Mucosa of rectum (tissue), 2 donors: ENCODE data around the gene PLD1.

Experiments used
- H3K27ac ChIP-seq, 2 donors: one replicate each; pipeline ENCODE4 v1.7.0; 2013; ENCODE audit warnings: inconsistent platforms in 2 of 2, low read depth in 2 of 2, low read length in 2 of 2
- H3K27me3 ChIP-seq, 2 donors: one replicate each; pipeline ENCODE4 v1.7.0; 2013; ENCODE audit warnings: low read length in 2 of 2; ENCODE audit not compliant: control insufficient read depth in 2 of 2, insufficient read depth in 2 of 2
- H3K36me3 ChIP-seq, 2 donors: one replicate each; pipeline ENCODE4 v1.7.0; 2013; ENCODE audit warnings: low read length in 2 of 2; ENCODE audit not compliant: control insufficient read depth in 2 of 2, insufficient read depth in 2 of 2
- H3K4me1 ChIP-seq, 2 donors: one replicate each; pipeline ENCODE4 v1.7.0; 2013; ENCODE audit warnings: low read length in 2 of 2, mild to moderate bottlenecking in 1 of 2; ENCODE audit not compliant: control insufficient read depth in 2 of 2, insufficient read depth in 2 of 2
- H3K4me3 ChIP-seq, 2 donors: one replicate each; pipeline ENCODE4 v1.7.0; 2013; ENCODE audit warnings: low read length in 2 of 2
- H3K9ac ChIP-seq, 2 donors: one replicate each; pipeline ENCODE4 v1.7.0; 2013; ENCODE audit warnings: low read length in 2 of 2, low read depth in 1 of 2, mild to moderate bottlenecking in 1 of 2
- H3K9me3 ChIP-seq, 2 donors: one replicate each; pipeline ENCODE4 v1.7.0; 2013; ENCODE audit warnings: low read length in 2 of 2; ENCODE audit not compliant: control insufficient read depth in 2 of 2
- donor health status: healthy.
- donor health status: Normal muscosa, but diverticular disease.

Gene PLD1

DNA sequence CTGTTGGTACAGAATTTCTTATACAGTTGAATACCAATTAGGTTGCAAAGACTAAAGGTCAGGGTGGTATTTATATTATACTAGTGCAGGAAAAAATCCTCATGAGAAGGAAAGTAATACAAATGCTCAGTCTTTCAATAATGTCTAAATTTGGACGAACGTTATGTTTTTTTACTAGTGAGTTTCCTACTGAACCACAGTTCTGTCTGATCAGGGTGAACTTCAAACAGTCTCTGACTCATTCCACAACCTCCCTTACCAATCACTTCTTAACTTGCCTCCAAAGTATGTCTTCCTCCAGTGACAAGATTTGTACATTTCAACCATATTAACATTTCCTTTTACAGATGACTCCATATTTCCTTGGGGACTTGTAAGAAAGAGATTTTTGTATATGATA is 36.3 kb upstream of the PLD1 start:
- no peaks in the 10 kb centered on the region for H3K4me1 ChIP-seq
- H3K36me3 ChIP-seq = no peaks in the 10 kb centered on the region
- no peaks in the 10 kb centered on the region for H3K27me3 ChIP-seq
- H3K27ac ChIP-seq = no peak overlapping the region
- H3K9ac ChIP-seq = no peak overlapping the region
- no peak overlapping the region for H3K4me3 ChIP-seq
- no peaks in the 10 kb centered on the region for H3K9me3 ChIP-seq

DNA sequence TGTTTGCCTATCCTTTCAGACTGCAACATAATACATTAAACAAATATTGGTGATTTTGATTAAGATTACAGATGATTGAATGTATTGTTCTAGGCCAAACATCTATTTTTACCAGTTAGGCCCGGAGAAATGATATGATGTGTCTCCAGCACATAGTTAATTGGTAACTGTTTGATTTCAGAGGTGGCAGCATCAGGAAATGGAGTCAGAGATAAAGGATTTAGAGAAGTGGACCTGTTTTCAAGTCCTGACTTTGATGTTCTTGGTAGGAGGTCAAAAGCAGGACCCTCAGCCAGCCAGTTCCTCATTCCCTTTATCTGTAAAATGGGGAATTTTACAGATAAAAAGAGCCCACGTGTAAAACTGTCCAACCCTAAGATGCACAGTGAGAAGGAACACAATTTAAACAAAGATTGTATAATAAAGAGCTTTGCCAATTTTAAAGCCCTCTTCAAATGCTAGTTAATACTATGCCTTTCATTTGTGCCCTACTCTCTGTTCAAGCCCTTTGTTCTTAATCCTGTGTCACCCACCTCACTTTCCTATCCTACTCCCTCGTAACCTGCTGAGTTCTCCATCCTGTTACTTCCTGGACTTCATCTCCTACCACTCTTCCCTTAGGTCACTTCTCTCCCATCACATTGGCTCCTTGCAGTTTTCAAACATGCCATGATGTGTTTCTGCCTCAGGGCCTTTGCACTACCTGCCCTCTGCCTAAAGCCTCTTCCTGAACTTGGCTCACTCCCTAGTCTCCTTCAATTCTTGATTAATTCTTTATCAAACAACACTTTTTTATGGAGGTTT is 35.4 kb upstream of the PLD1 start:
- no peaks in the 10 kb centered on the region for H3K4me1 ChIP-seq
- no peak overlapping the region for H3K27ac ChIP-seq
- no peak overlapping the region for H3K9ac ChIP-seq
- H3K36me3 ChIP-seq = no peaks in the 10 kb centered on the region
- no peaks in the 10 kb centered on the region for H3K27me3 ChIP-seq
- H3K4me3 ChIP-seq = no peak overlapping the region
- no peaks in the 10 kb centered on the region for H3K9me3 ChIP-seq

DNA sequence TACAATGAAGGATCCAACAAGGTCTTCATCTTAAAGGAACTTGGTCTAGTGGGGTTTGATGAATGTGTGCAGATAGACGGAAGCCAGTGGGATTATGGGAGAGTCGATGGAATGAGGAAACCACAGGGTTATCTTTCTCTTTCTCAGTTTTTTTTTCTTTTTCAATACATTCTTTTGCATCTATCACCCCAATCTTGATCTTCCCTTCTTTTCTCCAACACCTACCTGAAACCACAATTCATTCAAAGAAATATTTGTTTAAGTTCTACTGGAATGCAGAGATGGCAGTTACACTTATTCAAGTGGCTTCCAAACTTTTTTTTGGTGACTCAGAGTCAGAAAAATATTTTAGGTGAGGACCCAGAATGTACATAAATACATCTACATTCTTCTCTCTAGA is 34.6 kb upstream of the PLD1 start:
- Histone ChIP-seq H3K4me3 (no peak overlapping the region), H3K27me3 (no peaks in the 10 kb centered on the region), H3K36me3 (no peaks in the 10 kb centered on the region), H3K9ac (no peak overlapping the region), H3K27ac (no peak overlapping the region), H3K4me1 (no peaks in the 10 kb centered on the region), H3K9me3 (no peaks in the 10 kb centered on the region)

DNA sequence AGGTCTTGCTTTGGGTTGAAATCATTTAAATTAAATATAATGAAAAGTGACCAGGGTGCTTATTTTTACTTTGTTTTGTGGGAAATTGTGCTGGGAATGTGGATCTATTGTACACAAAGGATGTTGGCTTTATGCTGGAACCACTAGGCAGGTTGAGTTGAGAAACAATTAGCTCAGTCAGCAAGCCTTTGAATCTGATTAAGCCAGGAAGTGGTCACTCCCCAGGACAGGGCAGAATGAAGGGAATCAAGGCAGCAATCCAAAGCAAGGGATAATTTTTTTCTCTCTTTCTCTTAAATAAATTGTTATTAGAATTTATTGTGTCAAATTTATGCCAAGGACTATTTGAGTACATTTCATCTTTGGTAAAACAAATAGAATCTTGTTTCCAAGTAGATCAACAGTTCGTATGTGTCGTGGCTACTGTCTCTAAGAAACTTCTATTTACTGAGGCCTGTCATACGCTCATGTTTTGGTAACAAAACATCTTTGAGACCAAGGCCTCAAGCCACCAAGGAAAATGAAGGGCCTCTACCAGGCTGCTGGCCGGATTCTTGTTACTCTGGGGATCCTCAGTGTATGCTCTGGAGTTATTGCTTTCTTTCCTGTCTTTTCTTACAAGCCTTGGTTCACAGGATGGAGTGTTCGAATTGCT is 32.7 kb upstream of the PLD1 start, which contains the start of gene TMEM212:
TSS of gene TMEM212 (plus strand) at position 486 of the 655 bp plus-strand sequence. CDS start at position 521, 35 bp downstream.
- H3K27me3 ChIP-seq = no peaks in the 10 kb centered on the region
- H3K9me3 ChIP-seq = no peaks in the 10 kb centered on the region
- no peak within 1 kb of the TSS for H3K9ac ChIP-seq
- peaks cover 0 to 4% of the 10 kb centered on the region in 2 donors for H3K4me1 ChIP-seq
- no peak within 1 kb of the TSS for H3K27ac ChIP-seq
- no peaks in the 10 kb centered on the region for H3K36me3 ChIP-seq
- H3K4me3 ChIP-seq = no peak within 1 kb of the TSS

DNA sequence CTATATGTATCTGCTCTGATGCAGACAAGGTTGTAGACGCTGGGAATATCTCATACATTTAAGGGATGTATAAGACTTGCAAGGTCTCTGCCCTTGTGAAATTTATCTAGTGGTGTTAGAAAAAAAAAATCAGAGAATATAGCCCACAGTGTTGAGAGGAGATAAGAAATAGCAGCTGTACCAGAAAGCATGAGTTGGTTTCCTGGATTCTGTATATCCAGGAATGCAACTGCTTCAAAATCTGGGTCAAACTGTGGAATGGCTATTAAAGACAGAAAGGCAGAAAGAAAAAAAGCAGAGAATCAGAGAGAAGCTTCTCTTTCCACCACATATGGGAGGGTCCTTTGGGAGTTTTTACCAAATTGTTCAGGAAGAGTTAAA is 31.3 kb upstream of the PLD1 start:
- peaks cover 0 to 4% of the 10 kb centered on the region in 2 donors for H3K4me1 ChIP-seq
- no peaks in the 10 kb centered on the region for H3K36me3 ChIP-seq
- no peak overlapping the region for H3K27ac ChIP-seq
- no peak overlapping the region for H3K4me3 ChIP-seq
- no peaks in the 10 kb centered on the region for H3K9me3 ChIP-seq
- H3K9ac ChIP-seq = no peak overlapping the region
- H3K27me3 ChIP-seq = no peaks in the 10 kb centered on the region

DNA sequence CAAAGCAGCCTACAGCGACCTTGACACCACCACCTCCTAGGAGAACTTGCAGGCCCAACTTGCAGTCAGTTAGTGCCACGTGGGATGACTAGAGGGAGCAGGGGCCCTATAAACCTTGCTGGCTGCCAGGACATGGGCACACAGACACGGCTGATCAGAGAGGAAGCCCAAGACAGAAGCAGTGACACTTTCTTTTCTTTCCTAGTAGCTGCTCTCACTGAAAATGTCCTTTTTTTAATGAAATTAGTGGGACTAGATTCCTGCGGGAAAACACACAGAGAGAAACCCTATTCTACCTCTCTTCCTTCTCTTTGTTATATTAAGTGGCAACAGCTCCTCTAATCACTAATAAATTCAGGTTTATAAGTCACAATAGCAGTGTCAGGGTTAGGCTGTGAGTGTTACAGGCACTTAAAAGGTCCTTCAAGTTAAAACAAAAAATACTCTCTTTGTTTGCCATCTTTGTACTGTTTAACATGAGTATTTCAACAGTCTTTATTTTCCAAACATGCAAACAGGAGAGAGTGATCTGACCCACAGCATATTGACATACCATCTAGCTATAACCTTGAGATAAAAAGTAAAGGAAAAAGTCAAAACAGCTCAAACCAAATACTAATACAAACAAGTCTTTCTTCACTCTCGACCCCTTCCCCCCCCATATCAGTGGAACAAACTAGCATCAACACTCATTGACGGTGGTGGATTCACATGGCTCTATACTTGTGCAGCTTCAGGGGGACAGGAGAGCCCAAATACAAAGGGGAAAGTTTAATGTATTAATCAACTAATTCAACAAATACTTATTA is 30.7 kb upstream of the PLD1 start:
- Histone ChIP-seq H3K27me3 (no peaks in the 10 kb centered on the region), H3K9ac (no peak overlapping the region), H3K4me3 (no peak overlapping the region), H3K27ac (no peak overlapping the region), H3K36me3 (no peaks in the 10 kb centered on the region), H3K9me3 (no peaks in the 10 kb centered on the region), H3K4me1 (peaks cover 0 to 4% of the 10 kb centered on the region in 2 donors)

DNA sequence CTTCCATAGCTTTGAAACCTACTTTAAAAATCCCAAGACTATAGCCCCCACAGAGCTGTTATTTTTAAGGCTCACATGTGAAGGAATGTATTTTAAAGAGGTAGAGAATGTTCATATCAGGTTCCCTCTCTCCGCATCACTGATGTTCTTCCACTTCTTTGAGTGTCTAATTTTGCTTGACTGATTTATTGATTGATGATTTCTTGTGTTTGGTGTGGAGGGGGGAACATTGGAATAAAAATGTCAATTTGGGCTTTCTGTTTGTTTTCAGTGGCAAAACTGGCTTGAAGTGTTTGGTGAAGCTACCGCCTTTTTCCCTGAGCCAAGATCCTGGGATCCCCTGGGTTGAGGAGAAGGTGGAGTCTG is 30.1 kb upstream of the PLD1 start:
- Histone ChIP-seq H3K36me3 (no peaks in the 10 kb centered on the region), H3K9ac (no peak overlapping the region), H3K27me3 (no peaks in the 10 kb centered on the region), H3K4me3 (no peak overlapping the region), H3K9me3 (no peaks in the 10 kb centered on the region), H3K4me1 (peaks cover 0 to 4% of the 10 kb centered on the region in 2 donors), H3K27ac (no peak overlapping the region)

DNA sequence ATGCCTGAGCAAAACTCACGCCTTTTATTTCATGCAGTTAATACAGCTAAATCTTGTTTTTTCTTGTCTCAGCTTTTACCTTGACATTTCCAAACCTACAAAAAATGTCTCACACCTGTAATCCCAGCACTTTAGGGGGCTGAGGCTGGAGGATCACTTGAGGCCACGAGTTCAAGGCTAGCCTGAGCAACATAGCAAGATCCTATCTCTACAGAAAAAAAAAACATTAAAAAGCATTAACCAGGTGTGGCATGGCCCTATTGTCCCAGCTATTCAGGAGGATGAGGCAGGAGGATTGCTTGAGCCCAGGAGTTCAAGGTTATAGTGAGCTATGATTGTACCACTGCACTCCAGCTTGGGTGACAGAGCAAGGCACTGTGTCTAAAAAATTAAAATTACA is 29.0 kb upstream of the PLD1 start:
- H3K27me3 ChIP-seq = no peaks in the 10 kb centered on the region
- no peak overlapping the region for H3K9ac ChIP-seq
- H3K27ac ChIP-seq = no peak overlapping the region
- no peak overlapping the region for H3K4me3 ChIP-seq
- no peaks in the 10 kb centered on the region for H3K9me3 ChIP-seq
- H3K36me3 ChIP-seq = no peaks in the 10 kb centered on the region
- H3K4me1 ChIP-seq = peaks cover 1 to 4% of the 10 kb centered on the region in 2 donors

DNA sequence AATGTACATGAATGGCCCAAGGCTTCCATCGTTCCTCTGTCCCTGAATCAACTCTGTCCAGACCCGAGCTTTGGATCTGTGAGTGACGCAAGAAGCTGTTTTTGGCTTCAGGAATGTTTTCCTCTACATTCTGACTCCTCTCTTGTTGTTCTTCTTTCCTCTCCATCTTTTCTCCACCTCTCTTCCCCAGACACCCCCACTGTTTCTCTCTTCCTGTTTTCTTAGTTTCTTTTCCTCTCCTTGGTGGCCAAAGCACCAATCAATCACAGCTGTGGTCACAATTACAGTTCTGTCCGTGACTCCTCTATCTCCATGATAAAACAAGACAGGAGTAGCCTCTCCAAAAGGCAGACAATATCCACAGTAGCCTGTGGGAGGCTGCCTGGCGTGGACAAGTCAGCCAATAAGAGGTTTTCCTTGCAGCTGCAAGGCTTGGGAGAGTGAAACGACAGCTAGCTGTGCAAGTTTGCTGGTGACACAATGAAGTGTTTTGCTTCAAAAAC is 28.0 kb upstream of the PLD1 start:
- Histone ChIP-seq H3K4me1 (peaks cover 4% of the 10 kb centered on the region in 2 donors), H3K27me3 (no peaks in the 10 kb centered on the region), H3K9ac (no peak overlapping the region), H3K9me3 (no peaks in the 10 kb centered on the region), H3K27ac (peak overlapping the region; percentile 34 to 61), H3K4me3 (peak overlapping the region in 1 of 2 donors; percentile 33), H3K36me3 (no peaks in the 10 kb centered on the region)

DNA sequence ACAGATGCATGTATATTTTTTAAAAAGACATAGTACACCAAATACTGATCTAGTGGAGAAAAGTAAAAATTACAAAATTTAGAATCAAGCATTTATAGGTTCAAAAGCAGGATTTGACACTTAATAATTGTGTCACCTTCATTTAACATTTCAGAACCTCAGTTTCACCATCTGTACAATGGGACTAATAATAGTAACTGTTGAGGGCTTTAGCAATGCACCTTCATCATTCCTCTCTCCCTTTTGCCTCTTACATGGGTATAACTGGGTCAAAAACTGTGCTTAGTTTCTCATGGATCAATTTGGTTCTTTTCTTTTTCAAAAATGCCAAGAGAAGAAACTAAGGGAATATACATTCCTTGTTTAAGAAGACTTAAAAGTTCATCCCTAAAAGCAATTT is 27.4 kb upstream of the PLD1 start:
- Histone ChIP-seq H3K27me3 (no peaks in the 10 kb centered on the region), H3K36me3 (no peaks in the 10 kb centered on the region), H3K4me1 (peaks cover 4% of the 10 kb centered on the region in 2 donors), H3K9me3 (no peaks in the 10 kb centered on the region), H3K9ac (no peak overlapping the region), H3K27ac (peak overlapping the region; percentile 27 to 61), H3K4me3 (no peak overlapping the region)
